Neuron (in vitro differentiated cells): ENCODE results near the gene GOLGA2.

Source experiments
- H2AFZ ChIP-seq: one replicate; pipeline ENCODE4 v1.6.1; 2013; ENCODE audit warnings: low read depth, mild to moderate bottlenecking, inconsistent platforms, low read length, moderate library complexity
- H3K27me3 ChIP-seq: one replicate; pipeline ENCODE4 v1.6.1; 2013; ENCODE audit warnings: low read length; ENCODE audit not compliant: insufficient read depth
- H3K36me3 ChIP-seq: one replicate; pipeline ENCODE4 v1.6.1; 2013; ENCODE audit warnings: low read length; ENCODE audit not compliant: insufficient read depth
- H3K4me1 ChIP-seq: one replicate; pipeline ENCODE4 v1.6.1; 2013; ENCODE audit warnings: low read length; ENCODE audit not compliant: insufficient read depth
- H3K4me3 ChIP-seq: 2 replicates; pipeline ENCODE4 v1.5.1; 2013; ENCODE audit warnings: mild to moderate bottlenecking, low read length, moderate library complexity
- H3K9me3 ChIP-seq: one replicate; pipeline ENCODE4 v1.6.1; 2013; ENCODE audit warnings: low read length

The GOLGA2 gene

GRCh38 chr9:128260340-128260739 is 15.5 kb downstream of the GOLGA2 start:
- Histone ChIP-seq H3K9me3 (no peaks in the 10 kb centered on the region), H3K27me3 (no peaks in the 10 kb centered on the region), H2AFZ (no peak overlapping the region), H3K4me1 (no peaks in the 10 kb centered on the region), H3K4me3 (no peak overlapping the region), H3K36me3 (peaks cover 65% of the 10 kb centered on the region)

GRCh38 chr9:128259156-128259555 is 16.7 kb downstream of the GOLGA2 start:
- Histone ChIP-seq H2AFZ (no peak overlapping the region), H3K4me1 (no peaks in the 10 kb centered on the region), H3K9me3 (no peaks in the 10 kb centered on the region), H3K27me3 (no peaks in the 10 kb centered on the region), H3K36me3 (peaks cover 61% of the 10 kb centered on the region), H3K4me3 (no peak overlapping the region)

GRCh38 chr9:128258326-128258725 is 17.5 kb downstream of the GOLGA2 start:
- Histone ChIP-seq H3K36me3 (peaks cover 61% of the 10 kb centered on the region), H3K27me3 (no peaks in the 10 kb centered on the region), H2AFZ (no peak overlapping the region), H3K4me3 (no peak overlapping the region), H3K4me1 (no peaks in the 10 kb centered on the region), H3K9me3 (no peaks in the 10 kb centered on the region)

GRCh38 chr9:128257907-128258306 is 17.9 kb downstream of the GOLGA2 start:
- Histone ChIP-seq H3K27me3 (no peaks in the 10 kb centered on the region), H2AFZ (no peak overlapping the region), H3K4me1 (no peaks in the 10 kb centered on the region), H3K9me3 (no peaks in the 10 kb centered on the region), H3K4me3 (no peak overlapping the region), H3K36me3 (peaks cover 59% of the 10 kb centered on the region)

- no peaks in the 10 kb centered on the region for H3K4me1 ChIP-seq
Observed at GRCh38 chr9:128257086-128257825, 18.6 kb downstream of the GOLGA2 start.

GRCh38 chr9:128254855-128255759 is 20.7 kb downstream of the GOLGA2 start:
- Histone ChIP-seq H2AFZ (no peak overlapping the region), H3K36me3 (peaks cover 33% of the 10 kb centered on the region), H3K9me3 (no peaks in the 10 kb centered on the region), H3K4me3 (no peak overlapping the region), H3K4me1 (no peaks in the 10 kb centered on the region), H3K27me3 (no peaks in the 10 kb centered on the region)

More at GRCh38 chr9:128257086-128257825, 18.6 kb downstream of the GOLGA2 start:
- Histone ChIP-seq H3K9me3 (no peaks in the 10 kb centered on the region), H3K27me3 (no peaks in the 10 kb centered on the region), H3K36me3 (peaks cover 52% of the 10 kb centered on the region), H3K4me3 (no peak overlapping the region), H2AFZ (no peak overlapping the region)

- Histone ChIP-seq H3K4me1 (no peaks in the 10 kb centered on the region), H2AFZ (no peak overlapping the region), H3K9me3 (no peaks in the 10 kb centered on the region), H3K27me3 (no peaks in the 10 kb centered on the region), H3K4me3 (no peak overlapping the region), H3K36me3 (peaks cover 29% of the 10 kb centered on the region)
Observed at GRCh38 chr9:128254362-128254761, 21.4 kb downstream of the GOLGA2 start.

GRCh38 chr9:128253991-128254346 is 21.8 kb downstream of the GOLGA2 start:
- no peaks in the 10 kb centered on the region for H3K9me3 ChIP-seq
- no peak overlapping the region for H3K4me3 ChIP-seq
- no peaks in the 10 kb centered on the region for H3K27me3 ChIP-seq
- H3K4me1 ChIP-seq, result no peaks in the 10 kb centered on the region
- peaks cover 26% of the 10 kb centered on the region for H3K36me3 ChIP-seq
- H2AFZ ChIP-seq, result no peak overlapping the region

GRCh38 chr9:128253140-128253990 is 22.4 kb downstream of the GOLGA2 start:
- peaks cover 23% of the 10 kb centered on the region for H3K36me3 ChIP-seq
- no peaks in the 10 kb centered on the region for H3K4me1 ChIP-seq
- no peaks in the 10 kb centered on the region for H3K9me3 ChIP-seq
- H3K27me3 ChIP-seq, result no peaks in the 10 kb centered on the region
- no peak overlapping the region for H3K4me3 ChIP-seq
- H2AFZ ChIP-seq, result no peak overlapping the region

- no peaks in the 10 kb centered on the region for H3K27me3 ChIP-seq
- H3K9me3 ChIP-seq, result no peaks in the 10 kb centered on the region
- H3K36me3 ChIP-seq, result peaks cover 17% of the 10 kb centered on the region
- no peaks in the 10 kb centered on the region for H3K4me1 ChIP-seq
- H2AFZ ChIP-seq, result no peak overlapping the region
- no peak overlapping the region for H3K4me3 ChIP-seq
Observed at GRCh38 chr9:128252317-128253139, 23.3 kb downstream of the GOLGA2 start.

- H3K4me3 ChIP-seq, result no peak overlapping the region
Observed at GRCh38 chr9:128251732-128252100, 24.1 kb downstream of the GOLGA2 start.

More at GRCh38 chr9:128251732-128252100, 24.1 kb downstream of the GOLGA2 start:
- H3K9me3 ChIP-seq, result no peaks in the 10 kb centered on the region
- no peaks in the 10 kb centered on the region for H3K4me1 ChIP-seq
- H2AFZ ChIP-seq, result no peak overlapping the region
- peaks cover 11% of the 10 kb centered on the region for H3K36me3 ChIP-seq
- no peaks in the 10 kb centered on the region for H3K27me3 ChIP-seq
